Keratinocyte (primary cell): ENCODE results near the gene NGDN.

Experiments used
- EZH2 ChIP-seq: IDR thresholded peaks from one replicate; pipeline ENCODE4 v1.6.1; 2012; ENCODE audit warnings: inconsistent platforms, mild to moderate bottlenecking, low read length, moderate library complexity
- TF ChIP-seq, protein P1 (sequence below), 3 experiments: IDR thresholded peaks in 1 of 3; conservative IDR thresholded peaks in 1 of 3; optimal IDR thresholded peaks in 1 of 3; 2 replicates in 2 of 3; 3 replicates in 1 of 3; pipeline versions ENCODE3 to v1.5.1; 2011; ENCODE audit warnings: low read length in 3 of 3, mild to moderate bottlenecking in 3 of 3, moderate library complexity in 2 of 3, control low read depth in 1 of 3, inconsistent platforms in 1 of 3; ENCODE audit not compliant: insufficient read depth in 2 of 3; ENCODE audit errors: extremely low read depth in 1 of 3

DNA sequence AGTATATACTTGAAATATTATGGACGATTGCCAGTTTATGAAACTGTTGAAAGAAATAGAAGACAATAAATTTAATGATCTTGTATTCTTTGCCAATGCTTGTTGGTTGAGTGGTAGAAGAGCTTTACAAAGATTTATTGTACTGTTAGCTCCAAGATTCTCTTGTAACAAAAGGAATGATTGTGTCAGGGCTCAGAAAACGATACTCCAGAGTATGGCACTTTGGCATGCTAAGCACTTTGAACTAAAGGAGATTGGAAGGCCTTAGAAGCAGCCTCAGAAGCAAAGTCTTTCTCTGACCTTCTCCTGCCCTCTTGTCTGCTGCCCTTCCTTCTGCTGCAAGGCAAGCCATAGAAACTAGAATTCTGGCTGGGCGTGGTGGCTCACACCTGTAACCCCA lies 4.2 kb upstream of the NGDN start:
- TF ChIP-seq, protein P1, sequence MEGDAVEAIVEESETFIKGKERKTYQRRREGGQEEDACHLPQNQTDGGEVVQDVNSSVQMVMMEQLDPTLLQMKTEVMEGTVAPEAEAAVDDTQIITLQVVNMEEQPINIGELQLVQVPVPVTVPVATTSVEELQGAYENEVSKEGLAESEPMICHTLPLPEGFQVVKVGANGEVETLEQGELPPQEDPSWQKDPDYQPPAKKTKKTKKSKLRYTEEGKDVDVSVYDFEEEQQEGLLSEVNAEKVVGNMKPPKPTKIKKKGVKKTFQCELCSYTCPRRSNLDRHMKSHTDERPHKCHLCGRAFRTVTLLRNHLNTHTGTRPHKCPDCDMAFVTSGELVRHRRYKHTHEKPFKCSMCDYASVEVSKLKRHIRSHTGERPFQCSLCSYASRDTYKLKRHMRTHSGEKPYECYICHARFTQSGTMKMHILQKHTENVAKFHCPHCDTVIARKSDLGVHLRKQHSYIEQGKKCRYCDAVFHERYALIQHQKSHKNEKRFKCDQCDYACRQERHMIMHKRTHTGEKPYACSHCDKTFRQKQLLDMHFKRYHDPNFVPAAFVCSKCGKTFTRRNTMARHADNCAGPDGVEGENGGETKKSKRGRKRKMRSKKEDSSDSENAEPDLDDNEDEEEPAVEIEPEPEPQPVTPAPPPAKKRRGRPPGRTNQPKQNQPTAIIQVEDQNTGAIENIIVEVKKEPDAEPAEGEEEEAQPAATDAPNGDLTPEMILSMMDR (optimal IDR thresholded peaks at IDR 0.05 in 1 of 3, IDR thresholded peaks at IDR 0.05 in 1 of 3, conservative IDR thresholded peaks at IDR 0.05 in 1 of 3; ENCODE audit: extremely low read depth in 1 of 3, insufficient read depth in 2 of 3, low read length in 3 of 3): no peak
- no peak for TF ChIP-seq EZH2
